ENCODE results near the gene CD46.

DNA sequence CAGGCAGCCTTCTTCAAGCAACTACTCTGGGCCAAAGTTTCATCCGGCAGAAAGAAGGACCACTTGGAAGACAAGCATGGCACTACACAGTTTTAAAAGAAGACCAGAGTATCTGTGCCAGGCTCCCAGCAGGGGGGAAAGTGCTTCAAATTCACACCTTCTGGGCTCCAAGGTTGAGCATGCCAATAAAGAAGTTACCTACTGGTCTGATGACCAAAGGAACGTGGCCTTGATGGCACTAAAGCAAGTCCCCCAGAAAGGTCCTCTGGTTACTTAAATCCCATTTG, 73.5 kb downstream of the CD46 start:
- TF ChIP-seq CTCF (IDR thresholded peaks at IDR 0.05; ENCODE audit: poor library complexity, severe bottlenecking) (no peak), TAF1 (IDR thresholded peaks at IDR 0.05; ENCODE audit: low read depth) (no peak)

Data from neural cell (in vitro differentiated cells).